Activated naive CD4-positive, alpha-beta T cell treated with Interleukin-2 at 50 U/mL for 16 hours (primary cell): ENCODE results near the gene SLC43A3.
"Not testable (repeated sequence)": the region's sequence is repeated elsewhere in the genome, so short reads cannot be mapped to it uniquely, and the experiment has no call there.

ENCODE experiments used
- DNase-seq: peaks from one replicate; pipeline ENCODE4 v3.0.0-alpha.2; 2020

Gene SLC43A3

GRCh38 chr11:57376095-57377090, 50.5 kb downstream of the SLC43A3 start:
- no peak for DNase-seq

- no peak for DNase-seq
Observed at GRCh38 chr11:57375490-57375889, 51.4 kb downstream of the SLC43A3 start.

- DNase-seq, result no peak
Observed at GRCh38 chr11:57374966-57375365, 52.0 kb downstream of the SLC43A3 start.

GRCh38 chr11:57373146-57373545, 53.8 kb downstream of the SLC43A3 start:
- no peak for DNase-seq

- DNase-seq, result no peak
Observed at GRCh38 chr11:57370941-57371340, 56.0 kb downstream of the SLC43A3 start.

- DNase-seq, result no peak
Observed at GRCh38 chr11:57370251-57370650, 56.7 kb downstream of the SLC43A3 start.

- no peak for DNase-seq
Observed at GRCh38 chr11:57368845-57369232, 58.1 kb downstream of the SLC43A3 start.

- no peak for DNase-seq
Observed at GRCh38 chr11:57368106-57368844, 58.6 kb downstream of the SLC43A3 start.

GRCh38 chr11:57364851-57365660, 61.9 kb downstream of the SLC43A3 start:
- no peak for DNase-seq

GRCh38 chr11:57363131-57364080, 63.5 kb downstream of the SLC43A3 start:
- no peak for DNase-seq

- DNase-seq, result no peak
Observed at GRCh38 chr11:57361926-57362325, 65.0 kb downstream of the SLC43A3 start.

GRCh38 chr11:57361420-57361819, 65.5 kb downstream of the SLC43A3 start:
- not testable (repeated sequence) for DNase-seq

GRCh38 chr11:57360991-57361390, 65.9 kb downstream of the SLC43A3 start:
- DNase-seq, result no peak

- no peak for DNase-seq
Observed at GRCh38 chr11:57359896-57360690, 66.8 kb downstream of the SLC43A3 start.

GRCh38 chr11:57359396-57359795, 67.5 kb downstream of the SLC43A3 start:
- DNase-seq, result no peak

- DNase-seq, result no peak
Observed at GRCh38 chr11:57358991-57359390, 67.9 kb downstream of the SLC43A3 start.

GRCh38 chr11:57358543-57358961, 68.4 kb downstream of the SLC43A3 start:
- DNase-seq, result no peak

GRCh38 chr11:57357856-57358255, 69.1 kb downstream of the SLC43A3 start:
- DNase-seq, result no peak

GRCh38 chr11:57357310-57357709, 69.6 kb downstream of the SLC43A3 start:
- no peak for DNase-seq
